ENCODE results near the gene SHFL.

DNA sequence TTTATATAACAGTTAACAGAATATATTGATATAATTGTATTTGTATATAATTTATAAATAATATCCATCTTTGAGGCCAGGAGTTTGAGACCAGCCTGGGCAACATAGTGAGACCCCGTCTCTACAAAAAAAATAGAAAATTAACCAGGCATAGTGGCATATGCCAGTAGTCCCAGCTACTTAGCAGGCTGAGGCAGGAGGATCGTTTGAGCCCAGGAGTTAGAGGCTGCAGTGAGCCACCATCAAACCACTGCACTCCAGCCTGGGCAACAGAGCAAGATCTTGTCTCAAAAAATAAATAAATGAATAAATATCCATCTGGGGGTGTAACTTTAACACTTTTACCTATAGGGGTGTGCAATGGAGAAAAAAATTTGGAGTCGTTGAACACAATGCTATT is 1.3 kb upstream of the SHFL start:
- TF ChIP-seq, protein P1, sequence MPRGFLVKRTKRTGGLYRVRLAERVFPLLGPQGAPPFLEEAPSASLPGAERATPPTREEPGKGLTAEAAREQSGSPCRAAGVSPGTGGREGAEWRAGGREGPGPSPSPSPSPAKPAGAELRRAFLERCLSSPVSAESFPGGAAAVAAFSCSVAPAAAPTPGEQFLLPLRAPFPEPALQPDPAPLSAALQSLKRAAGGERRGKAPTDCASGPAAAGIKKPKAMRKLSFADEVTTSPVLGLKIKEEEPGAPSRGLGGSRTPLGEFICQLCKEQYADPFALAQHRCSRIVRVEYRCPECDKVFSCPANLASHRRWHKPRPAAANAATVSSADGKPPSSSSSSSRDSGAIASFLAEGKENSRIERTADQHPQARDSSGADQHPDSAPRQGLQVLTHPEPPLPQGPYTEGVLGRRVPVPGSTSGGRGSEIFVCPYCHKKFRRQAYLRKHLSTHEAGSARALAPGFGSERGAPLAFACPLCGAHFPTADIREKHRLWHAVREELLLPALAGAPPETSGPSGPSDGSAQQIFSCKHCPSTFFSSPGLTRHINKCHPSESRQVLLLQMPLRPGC (tag by site-specific recombination; IDR thresholded peaks at IDR 0.05) = no peak
- TF ChIP-seq YY2 (tag by site-specific recombination; IDR thresholded peaks at IDR 0.05) (no peak), GLI4 (tag by site-specific recombination; IDR thresholded peaks at IDR 0.05) (no peak), ZNF214 (tag by site-specific recombination; IDR thresholded peaks at IDR 0.05; ENCODE audit: borderline replicate concordance) (no peak), KLF1 (tag by site-specific recombination; IDR thresholded peaks at IDR 0.05) (no peak), KLF10 (tag by site-specific recombination; IDR thresholded peaks at IDR 0.05) (no peak), ZNF10 (tag by site-specific recombination; IDR thresholded peaks at IDR 0.05) (no peak), ZNF510 (tag by site-specific recombination; IDR thresholded peaks at IDR 0.05; ENCODE audit: insufficient replicate concordance) (no peak), KLF9 (tag by site-specific recombination; IDR thresholded peaks at IDR 0.05; ENCODE audit: low read depth) (no peak), ZFP41 (tag by site-specific recombination; IDR thresholded peaks at IDR 0.05; ENCODE audit: borderline replicate concordance) (no peak)
- TF ChIP-seq, protein P2, sequence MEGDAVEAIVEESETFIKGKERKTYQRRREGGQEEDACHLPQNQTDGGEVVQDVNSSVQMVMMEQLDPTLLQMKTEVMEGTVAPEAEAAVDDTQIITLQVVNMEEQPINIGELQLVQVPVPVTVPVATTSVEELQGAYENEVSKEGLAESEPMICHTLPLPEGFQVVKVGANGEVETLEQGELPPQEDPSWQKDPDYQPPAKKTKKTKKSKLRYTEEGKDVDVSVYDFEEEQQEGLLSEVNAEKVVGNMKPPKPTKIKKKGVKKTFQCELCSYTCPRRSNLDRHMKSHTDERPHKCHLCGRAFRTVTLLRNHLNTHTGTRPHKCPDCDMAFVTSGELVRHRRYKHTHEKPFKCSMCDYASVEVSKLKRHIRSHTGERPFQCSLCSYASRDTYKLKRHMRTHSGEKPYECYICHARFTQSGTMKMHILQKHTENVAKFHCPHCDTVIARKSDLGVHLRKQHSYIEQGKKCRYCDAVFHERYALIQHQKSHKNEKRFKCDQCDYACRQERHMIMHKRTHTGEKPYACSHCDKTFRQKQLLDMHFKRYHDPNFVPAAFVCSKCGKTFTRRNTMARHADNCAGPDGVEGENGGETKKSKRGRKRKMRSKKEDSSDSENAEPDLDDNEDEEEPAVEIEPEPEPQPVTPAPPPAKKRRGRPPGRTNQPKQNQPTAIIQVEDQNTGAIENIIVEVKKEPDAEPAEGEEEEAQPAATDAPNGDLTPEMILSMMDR (tag by site-specific recombination; IDR thresholded peaks at IDR 0.05) = no peak
- TF ChIP-seq, protein P3, sequence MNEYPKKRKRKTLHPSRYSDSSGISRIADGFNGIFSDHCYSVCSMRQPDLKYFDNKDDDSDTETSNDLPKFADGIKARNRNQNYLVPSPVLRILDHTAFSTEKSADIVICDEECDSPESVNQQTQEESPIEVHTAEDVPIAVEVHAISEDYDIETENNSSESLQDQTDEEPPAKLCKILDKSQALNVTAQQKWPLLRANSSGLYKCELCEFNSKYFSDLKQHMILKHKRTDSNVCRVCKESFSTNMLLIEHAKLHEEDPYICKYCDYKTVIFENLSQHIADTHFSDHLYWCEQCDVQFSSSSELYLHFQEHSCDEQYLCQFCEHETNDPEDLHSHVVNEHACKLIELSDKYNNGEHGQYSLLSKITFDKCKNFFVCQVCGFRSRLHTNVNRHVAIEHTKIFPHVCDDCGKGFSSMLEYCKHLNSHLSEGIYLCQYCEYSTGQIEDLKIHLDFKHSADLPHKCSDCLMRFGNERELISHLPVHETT (tag by site-specific recombination; IDR thresholded peaks at IDR 0.05) = no peak
- TF ChIP-seq, protein P4, sequence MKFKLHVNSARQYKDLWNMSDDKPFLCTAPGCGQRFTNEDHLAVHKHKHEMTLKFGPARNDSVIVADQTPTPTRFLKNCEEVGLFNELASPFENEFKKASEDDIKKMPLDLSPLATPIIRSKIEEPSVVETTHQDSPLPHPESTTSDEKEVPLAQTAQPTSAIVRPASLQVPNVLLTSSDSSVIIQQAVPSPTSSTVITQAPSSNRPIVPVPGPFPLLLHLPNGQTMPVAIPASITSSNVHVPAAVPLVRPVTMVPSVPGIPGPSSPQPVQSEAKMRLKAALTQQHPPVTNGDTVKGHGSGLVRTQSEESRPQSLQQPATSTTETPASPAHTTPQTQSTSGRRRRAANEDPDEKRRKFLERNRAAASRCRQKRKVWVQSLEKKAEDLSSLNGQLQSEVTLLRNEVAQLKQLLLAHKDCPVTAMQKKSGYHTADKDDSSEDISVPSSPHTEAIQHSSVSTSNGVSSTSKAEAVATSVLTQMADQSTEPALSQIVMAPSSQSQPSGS (tag by site-specific recombination; IDR thresholded peaks at IDR 0.05; ENCODE audit: low read depth) = no peak

Data from HEK293 (cell line).